Endothelial cell (in vitro differentiated cells): ENCODE measurements around the gene TARS2. TPM values are rescaled to one million over a fixed set of nuclear protein-coding genes. Genes with fewer than 3 reads are reported as not detected.

Experiments used
- DNase-seq: peaks from one replicate; pipeline ENCODE4 v3.0.0; 2021; ENCODE audit warnings: low spot score
- H3K27ac Mint-ChIP-seq: one replicate; pipeline ENCODE4 v1.8.0; 2021; ENCODE audit warnings: mixed read lengths, inconsistent platforms; ENCODE audit not compliant: unreplicated experiment
- H3K27me3 Mint-ChIP-seq: one replicate; pipeline ENCODE4 v1.8.0; 2021; ENCODE audit warnings: mild to moderate bottlenecking, moderate library complexity, mixed read lengths, inconsistent platforms; ENCODE audit not compliant: unreplicated experiment
- H3K36me3 Mint-ChIP-seq: one replicate; pipeline ENCODE4 v1.8.0; 2021; ENCODE audit warnings: mild to moderate bottlenecking, low read depth, mixed read lengths, inconsistent platforms; ENCODE audit not compliant: unreplicated experiment
- H3K4me1 Mint-ChIP-seq: one replicate; pipeline ENCODE4 v1.8.0; 2021; ENCODE audit warnings: mild to moderate bottlenecking, mixed read lengths, inconsistent platforms; ENCODE audit not compliant: unreplicated experiment
- H3K4me3 Mint-ChIP-seq: one replicate; pipeline ENCODE4 v1.8.0; 2021; ENCODE audit warnings: mild to moderate bottlenecking, mixed read lengths, inconsistent platforms; ENCODE audit not compliant: unreplicated experiment
- H3K9me3 Mint-ChIP-seq: one replicate; pipeline ENCODE4 v1.8.0; 2021; ENCODE audit warnings: mixed read lengths, inconsistent platforms; ENCODE audit not compliant: unreplicated experiment
- CTCF ChIP-seq: fragments of 200-600 bp; sonication (generic); IDR thresholded peaks from one replicate; pipeline ENCODE4 v1.5.0; 2021; ENCODE audit warnings: antibody characterized with exemption; ENCODE audit not compliant: unreplicated experiment
- total RNA-seq: library from RNA; stranded (reverse); fragmentation: NEBNext Ultra II Directional; extraction: Animal tissue kit (Norgen Biotek cat#: 25700); gene quantifications from one replicate; pipeline ENCODE4 v1.2.1, GENCODE V29; 2021; ENCODE audit not compliant: unreplicated experiment

Gene TARS2
- total RNA-seq, 1 donor from 2014 or later: 16.6 TPM

DNA sequence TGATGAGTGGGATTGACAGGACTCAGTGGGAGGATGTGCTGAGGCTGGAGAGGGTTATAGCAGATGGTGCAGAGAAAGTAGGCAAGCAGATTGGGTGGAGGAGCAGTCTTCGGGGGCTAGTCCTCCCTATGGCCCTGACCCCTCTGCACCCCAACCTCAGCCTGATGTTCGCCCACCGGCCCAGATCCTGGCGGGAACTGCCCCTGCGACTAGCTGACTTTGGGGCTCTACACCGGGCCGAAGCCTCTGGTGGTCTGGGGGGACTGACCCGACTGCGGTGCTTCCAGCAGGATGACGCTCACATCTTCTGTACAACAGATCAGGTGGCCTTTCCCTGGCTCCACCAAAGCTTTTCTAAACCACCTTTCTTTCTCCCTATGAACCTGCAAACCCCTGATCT is 11.1 kb downstream of the TARS2 start:
- H3K36me3 Mint-ChIP-seq: peaks cover 31% of the 10 kb centered on the region

GRCh38 chr1:150505431-150505830 is 18.2 kb downstream of the TARS2 start:
- Mint-ChIP-seq H3K4me3 (peak overlapping the region; percentile 21), H3K36me3 (peaks cover 28% of the 10 kb centered on the region), H3K4me1 (peaks cover 61% of the 10 kb centered on the region), H3K27me3 (peaks cover 7% of the 10 kb centered on the region), H3K9me3 (no peaks in the 10 kb centered on the region), H3K27ac (no peak overlapping the region)
- DNase-seq: no peak
- TF ChIP-seq CTCF: no peak

More for the DNA sequence above, 11.1 kb downstream of the TARS2 start:
- no peaks in the 10 kb centered on the region for H3K9me3 Mint-ChIP-seq
- H3K4me3 Mint-ChIP-seq: no peak overlapping the region
- H3K4me1 Mint-ChIP-seq: peaks cover 19% of the 10 kb centered on the region
- no peak for DNase-seq
- TF ChIP-seq CTCF: no peak
- H3K27ac Mint-ChIP-seq: peak overlapping the region; percentile 92
- peaks cover 5% of the 10 kb centered on the region for H3K27me3 Mint-ChIP-seq

DNA sequence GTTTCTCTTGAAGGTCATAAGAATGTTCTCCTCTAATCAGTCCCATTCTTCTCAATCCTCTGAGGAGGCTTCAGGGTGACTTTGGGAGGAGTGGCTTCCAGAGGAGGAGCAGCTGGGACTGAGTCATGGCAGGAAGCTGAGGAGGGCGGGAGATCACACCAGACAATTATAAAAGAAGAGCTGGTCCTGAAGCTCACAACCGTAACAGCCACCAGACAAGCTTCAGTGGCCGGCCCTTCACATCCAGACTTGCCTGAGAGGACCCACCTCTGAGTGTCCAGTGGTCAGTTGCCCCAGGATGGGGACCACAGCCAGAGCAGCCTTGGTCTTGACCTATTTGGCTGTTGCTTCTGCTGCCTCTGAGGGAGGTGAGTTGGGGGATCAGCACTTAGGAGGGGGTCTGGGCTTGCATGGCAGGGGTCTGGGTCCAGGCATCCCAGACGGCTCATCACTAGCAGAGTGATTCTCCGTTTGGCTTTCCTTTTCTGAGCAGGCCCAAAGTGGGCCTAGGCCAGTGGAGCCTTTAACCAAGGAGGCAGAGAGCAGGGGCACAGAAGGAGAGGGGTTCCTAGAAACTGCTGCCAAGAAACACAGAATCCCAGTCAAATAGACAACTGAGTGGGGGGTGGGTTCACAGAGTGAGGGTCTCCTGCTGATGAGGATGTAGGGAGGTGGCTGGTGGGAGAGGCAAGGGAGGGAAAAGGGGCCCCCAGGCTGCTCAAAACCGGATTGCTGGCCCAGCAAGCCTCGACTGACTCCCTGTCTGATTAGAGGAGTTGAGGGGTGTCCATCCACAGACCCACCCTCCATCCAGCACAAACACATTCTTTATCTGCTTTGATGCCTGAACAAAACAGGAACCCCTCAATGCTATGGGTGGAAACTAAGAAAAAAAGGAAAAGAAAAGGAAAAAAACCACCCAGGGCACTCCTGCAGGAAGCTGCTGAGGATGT is 21.0 kb downstream of the TARS2 start, which contains the start of gene ECM1:
ECM1 (plus strand) TSS at position 198 of the 953 bp plus-strand sequence; CDS start at position 299, 101 bp downstream.
- peak within 1 kb of the TSS; percentile 94 for H3K27ac Mint-ChIP-seq
- H3K27me3 Mint-ChIP-seq: peaks cover 14% of the 10 kb centered on the region
- TF ChIP-seq CTCF: no peak
- no peaks in the 10 kb centered on the region for H3K9me3 Mint-ChIP-seq
- H3K4me3 Mint-ChIP-seq: peak within 1 kb of the TSS; percentile 84
- no peak for DNase-seq
- H3K36me3 Mint-ChIP-seq: peaks cover 41% of the 10 kb centered on the region
- peaks cover 78% of the 10 kb centered on the region for H3K4me1 Mint-ChIP-seq

DNA sequence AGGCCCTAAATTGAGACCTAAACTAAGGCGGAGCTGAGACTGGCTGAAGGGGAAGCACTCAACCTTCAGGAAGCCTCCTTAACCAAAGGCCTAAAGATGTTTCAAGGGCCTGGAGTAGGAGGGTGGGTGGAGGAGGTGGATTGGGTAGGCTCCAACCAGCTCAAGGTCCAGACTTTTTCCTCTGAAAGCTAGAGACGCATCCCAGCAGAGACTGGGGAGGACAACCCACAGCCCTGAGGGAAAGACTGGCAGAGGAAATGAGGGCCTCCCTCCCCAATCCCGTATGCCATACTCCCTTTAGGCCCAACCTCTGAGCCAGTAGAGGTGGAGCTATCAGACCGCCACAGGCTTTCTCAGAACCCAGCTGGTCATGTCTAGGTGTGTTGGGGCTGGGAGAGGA is 21.8 kb downstream of the TARS2 start:
- Mint-ChIP-seq H3K27me3 (peaks cover 14% of the 10 kb centered on the region), H3K4me3 (peak overlapping the region; percentile 84), H3K27ac (peak overlapping the region; percentile 94), H3K36me3 (peaks cover 38% of the 10 kb centered on the region), H3K4me1 (peaks cover 78% of the 10 kb centered on the region), H3K9me3 (no peaks in the 10 kb centered on the region)
- TF ChIP-seq CTCF: no peak
- no peak for DNase-seq

DNA sequence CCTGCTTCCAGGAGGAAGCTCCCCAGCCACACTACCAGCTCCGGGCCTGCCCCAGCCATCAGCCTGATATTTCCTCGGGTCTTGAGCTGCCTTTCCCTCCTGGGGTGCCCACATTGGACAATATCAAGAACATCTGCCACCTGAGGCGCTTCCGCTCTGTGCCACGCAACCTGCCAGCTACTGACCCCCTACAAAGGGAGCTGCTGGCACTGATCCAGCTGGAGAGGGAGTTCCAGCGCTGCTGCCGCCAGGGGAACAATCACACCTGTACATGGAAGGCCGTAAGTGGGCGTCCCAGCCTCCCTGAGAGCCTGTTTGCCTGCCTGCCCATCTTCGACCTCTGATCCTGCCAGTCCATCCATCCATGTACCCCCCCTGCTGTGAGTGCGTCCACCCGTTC is 24.3 kb downstream of the TARS2 start:
- no peak for TF ChIP-seq CTCF
- H3K27me3 Mint-ChIP-seq: peaks cover 24% of the 10 kb centered on the region
- peaks cover 73% of the 10 kb centered on the region for H3K4me1 Mint-ChIP-seq
- H3K36me3 Mint-ChIP-seq: peaks cover 26% of the 10 kb centered on the region
- H3K27ac Mint-ChIP-seq: peak overlapping the region; percentile 54
- H3K4me3 Mint-ChIP-seq: peak overlapping the region; percentile 88
- DNase-seq: no peak
- no peaks in the 10 kb centered on the region for H3K9me3 Mint-ChIP-seq
